ENCODE measurements around the gene RAPSN. TPM values are rescaled to one million over a fixed set of nuclear protein-coding genes. Genes with fewer than 3 reads are reported as not detected.

RAPSN gene
- polyA plus RNA-seq, 3 donors, result 1.2 TPM; not detected in 2

- Histone ChIP-seq H3K9me3 (replicated peaks in 1 of 2; ENCODE audit: control insufficient read depth in 1 of 2, insufficient read depth in 1 of 2, low read length in 2 of 2) (no peaks in the 10 kb centered on the region), H3K9ac (ENCODE audit: insufficient read depth, low read length, poor library complexity, severe bottlenecking) (no peak overlapping the region), H3K4me1 (ENCODE audit: control insufficient read depth in 1 of 2, insufficient read depth in 2 of 2, low read length in 2 of 2) (no peaks in the 10 kb centered on the region), H3K36me3 (replicated peaks in 1 of 2; ENCODE audit: control insufficient read depth in 1 of 2, insufficient read depth in 2 of 2, low read length in 2 of 2) (peaks cover 89 to 100% of the 10 kb centered on the region in 2 donors), H2AFZ (ENCODE audit: insufficient read depth, low read depth, low read length, poor library complexity, severe bottlenecking) (no peak overlapping the region), H3K4me3 (replicated peaks in 1 of 3; ENCODE audit: low read depth in 2 of 3, low read length in 3 of 3) (no peak overlapping the region), H3K79me2 (ENCODE audit: insufficient read depth, low read length) (peaks cover 39% of the 10 kb centered on the region), H4K20me1 (ENCODE audit: insufficient read depth, low read length) (peaks cover 96% of the 10 kb centered on the region), H3K27me3 (ENCODE audit: control insufficient read depth in 2 of 2, insufficient read depth in 2 of 2, low read length in 2 of 2) (no peaks in the 10 kb centered on the region), H3K4me2 (replicated peaks; ENCODE audit: extremely low read depth, low read length, poor library complexity, severe bottlenecking) (no peak overlapping the region), H3K27ac (ENCODE audit: low read depth in 1 of 2, low read length in 2 of 2) (peak overlapping the region in 1 of 2 donors; percentile 69)
- DNase-seq, result no peak
- intact Hi-C loops (cut with micrococcal nuclease), result no loop called here
- H3K27ac Mint-ChIP-seq, result peak overlapping the region in 6 of 7 donors; percentile 37 to 73 (median 64)
- H3K36me3 Mint-ChIP-seq, result peaks cover 77 to 94% of the 10 kb centered on the region in 2 donors
- H3K4me3 Mint-ChIP-seq, result no peak overlapping the region
- no peaks in the 10 kb centered on the region for H3K4me1 Mint-ChIP-seq
- no peak for TF ChIP-seq CTCF (IDR thresholded peaks at IDR 0.05)
- H3K27me3 Mint-ChIP-seq (ENCODE audit: low read depth in 3 of 3), result peaks cover 0 to 3% (median 0%) of the 10 kb centered on the region in 3 donors
- no peaks in the 10 kb centered on the region for H3K9me3 Mint-ChIP-seq
- 100% methylated on average over 2 of the region's 7 CpGs for WGBS (ENCODE audit: insufficient coverage)
These were observed 20.6 kb upstream of the RAPSN start for GRCh38 chr11:47469361-47470179.

- no peak for DNase-seq
- Histone ChIP-seq H3K36me3 (replicated peaks in 1 of 2; ENCODE audit: control insufficient read depth in 1 of 2, insufficient read depth in 2 of 2, low read length in 2 of 2) (peaks cover 89 to 100% of the 10 kb centered on the region in 2 donors), H3K27ac (ENCODE audit: low read depth in 1 of 2, low read length in 2 of 2) (peak overlapping the region in 1 of 2 donors; percentile 69), H3K4me1 (ENCODE audit: control insufficient read depth in 1 of 2, insufficient read depth in 2 of 2, low read length in 2 of 2) (no peaks in the 10 kb centered on the region), H3K9me3 (replicated peaks in 1 of 2; ENCODE audit: control insufficient read depth in 1 of 2, insufficient read depth in 1 of 2, low read length in 2 of 2) (no peaks in the 10 kb centered on the region), H3K27me3 (ENCODE audit: control insufficient read depth in 2 of 2, insufficient read depth in 2 of 2, low read length in 2 of 2) (no peaks in the 10 kb centered on the region), H4K20me1 (ENCODE audit: insufficient read depth, low read length) (peaks cover 96% of the 10 kb centered on the region), H3K4me2 (replicated peaks; ENCODE audit: extremely low read depth, low read length, poor library complexity, severe bottlenecking) (no peak overlapping the region), H2AFZ (ENCODE audit: insufficient read depth, low read depth, low read length, poor library complexity, severe bottlenecking) (no peak overlapping the region), H3K79me2 (ENCODE audit: insufficient read depth, low read length) (peaks cover 42% of the 10 kb centered on the region), H3K4me3 (replicated peaks in 1 of 3; ENCODE audit: low read depth in 2 of 3, low read length in 3 of 3) (no peak overlapping the region), H3K9ac (ENCODE audit: insufficient read depth, low read length, poor library complexity, severe bottlenecking) (no peak overlapping the region)
- Mint-ChIP-seq H3K36me3 (peaks cover 75 to 93% of the 10 kb centered on the region in 2 donors), H3K4me3 (no peak overlapping the region), H3K27ac (peak overlapping the region in 3 of 7 donors; percentile 17 to 55 (median 33)), H3K27me3 (ENCODE audit: low read depth in 3 of 3) (peaks cover 0 to 3% (median 0%) of the 10 kb centered on the region in 3 donors), H3K4me1 (no peaks in the 10 kb centered on the region), H3K9me3 (no peaks in the 10 kb centered on the region)
- no peak for TF ChIP-seq CTCF (IDR thresholded peaks at IDR 0.05)
- intact Hi-C loops (cut with micrococcal nuclease), result no loop called here
- 100% methylated on average over 5 of the region's 8 CpGs for WGBS (ENCODE audit: insufficient coverage)
These were observed 19.8 kb upstream of the RAPSN start for GRCh38 chr11:47468598-47469214.
